GM23338 (cell line): ENCODE measurements around the gene DYNLT5. TPM values are rescaled to one million over a fixed set of nuclear protein-coding genes. Genes with fewer than 3 reads are reported as not detected.

Experiments used
- ATAC-seq: fragments of 200-7000 bp; cut with Tn5 transposase; 3 replicates; pipeline ENCODE4 v1.9.1; 2020
- DNase-seq: peaks from one replicate; pipeline ENCODE4 v3.0.0-alpha.2; 2015; ENCODE audit warnings: low spot score
- H2AFZ ChIP-seq: fragments of 200-600 bp; sonication (generic); 2 replicates; pipeline ENCODE4 v1.8.0; 2016; ENCODE audit warnings: antibody characterized with exemption, mild to moderate bottlenecking, moderate library complexity
- H3F3A ChIP-seq: fragments of 200-600 bp; sonication (generic); replicated peaks from 2 replicates; pipeline ENCODE4 v1.8.0; 2017; ENCODE audit warnings: antibody characterized with exemption, mixed run types, low read depth
- H3K27ac ChIP-seq: fragments of 200-600 bp; sonication (generic); 2 replicates; pipeline ENCODE4 v1.6.1; 2016; ENCODE audit warnings: low read depth
- H3K27me3 ChIP-seq: fragments of 200-600 bp; sonication (generic); 2 replicates; pipeline ENCODE4 v1.8.0; 2016; ENCODE audit warnings: mild to moderate bottlenecking, mixed run types, moderate library complexity; ENCODE audit not compliant: insufficient read depth
- H3K36me3 ChIP-seq: fragments of 200-600 bp; sonication (generic); 2 replicates; pipeline ENCODE4 v1.8.0; 2016; ENCODE audit warnings: mild to moderate bottlenecking; ENCODE audit not compliant: insufficient read depth
- H3K4me1 ChIP-seq: fragments of 200-600 bp; sonication (generic); 2 replicates; pipeline ENCODE4 v1.8.0; 2016; ENCODE audit warnings: mild to moderate bottlenecking, moderate library complexity; ENCODE audit not compliant: insufficient read depth
- H3K4me2 ChIP-seq: fragments of 200-600 bp; sonication (generic); 2 replicates; pipeline ENCODE4 v1.7.1; 2017; ENCODE audit warnings: mixed run types
- H3K4me3 ChIP-seq: fragments of 200-600 bp; sonication (generic); 2 replicates; pipeline ENCODE4 v1.6.1; 2016; ENCODE audit warnings: mixed run types
- H3K79me2 ChIP-seq: fragments of 200-600 bp; sonication (generic); replicated peaks from 2 replicates; pipeline ENCODE4 v1.8.0; 2017; ENCODE audit warnings: mild to moderate bottlenecking; ENCODE audit not compliant: insufficient read depth
- H3K9me2 ChIP-seq: fragments of 200-600 bp; sonication (generic); 2 replicates; pipeline ENCODE4 v1.8.0; 2017; ENCODE audit not compliant: insufficient read depth
- H4K20me1 ChIP-seq: fragments of 200-600 bp; sonication (generic); replicated peaks from 2 replicates; pipeline ENCODE4 v1.8.0; 2017; ENCODE audit warnings: mild to moderate bottlenecking; ENCODE audit not compliant: insufficient read depth
- H3K27ac Mint-ChIP-seq: 2 replicates; pipeline ENCODE4 v1.8.0; 2020; ENCODE audit warnings: inconsistent platforms, mild to moderate bottlenecking, moderate library complexity, mixed read lengths
- H3K27me3 Mint-ChIP-seq: 3 replicates; pipeline ENCODE4 v1.8.0; 2022; ENCODE audit warnings: low read depth, mild to moderate bottlenecking, moderate library complexity, mixed read lengths, inconsistent platforms; ENCODE audit not compliant: insufficient read depth, poor library complexity
- H3K36me3 Mint-ChIP-seq: 3 replicates; pipeline ENCODE4 v1.8.0; 2021; ENCODE audit warnings: low read depth, mild to moderate bottlenecking, inconsistent platforms, moderate library complexity, mixed read lengths
- H3K4me1 Mint-ChIP-seq: 3 replicates; pipeline ENCODE4 v1.8.0; 2020; ENCODE audit warnings: mild to moderate bottlenecking, inconsistent platforms, mixed read lengths
- H3K4me3 Mint-ChIP-seq: 3 replicates; pipeline ENCODE4 v1.8.0; 2021; ENCODE audit warnings: moderate library complexity, mild to moderate bottlenecking, inconsistent platforms, mixed read lengths
- H3K9me3 Mint-ChIP-seq: 3 replicates; pipeline ENCODE4 v1.8.0; 2020; ENCODE audit warnings: moderate library complexity, mild to moderate bottlenecking, inconsistent platforms, mixed read lengths
- CREB1 ChIP-seq: fragments of 250-450 bp; sonication (Bioruptor Pico); IDR thresholded peaks from 2 replicates; pipeline ENCODE4 v1.5.0; 2020; ENCODE audit warnings: low read depth, mild to moderate bottlenecking, moderate library complexity
- CTCF ChIP-seq, 2 experiments: fragments of 200-600 bp in 1 of 2; sonication (generic) in 1 of 2; conservative IDR thresholded peaks; 2 replicates each; pipeline versions ENCODE4 v1.5.1 to v1.6.1; 2016 to 2017; ENCODE audit warnings: antibody characterized with exemption in 2 of 2, low read depth in 2 of 2, mild to moderate bottlenecking in 2 of 2, moderate library complexity in 1 of 2
- ETS1 ChIP-seq: IDR thresholded peaks from 2 replicates; pipeline ENCODE4 v1.6.1; 2016; ENCODE audit warnings: antibody characterized with exemption
- EZH2 ChIP-seq: fragments of 200-600 bp; sonication (generic); IDR thresholded peaks from one replicate; pipeline ENCODE4 v1.8.0; 2017; ENCODE audit warnings: antibody characterized with exemption, mild to moderate bottlenecking, low read depth; ENCODE audit not compliant: unreplicated experiment
- EZH2phosphoT487 ChIP-seq: fragments of 200-600 bp; sonication (generic); IDR thresholded peaks from one replicate; pipeline ENCODE4 v1.8.1; 2018; ENCODE audit warnings: antibody characterized with exemption; ENCODE audit not compliant: unreplicated experiment
- JUNB ChIP-seq: IDR thresholded peaks from one replicate; pipeline ENCODE4 v1.6.1; 2016; ENCODE audit warnings: antibody characterized with exemption; ENCODE audit not compliant: unreplicated experiment
- NANOG ChIP-seq: IDR thresholded peaks from 2 replicates; pipeline ENCODE4 v1.6.1; 2016; ENCODE audit warnings: antibody characterized with exemption, borderline replicate concordance
- POLR2AphosphoS5 ChIP-seq: IDR thresholded peaks from 2 replicates; pipeline ENCODE4 v1.6.1; 2016; ENCODE audit warnings: antibody characterized with exemption, low read depth
- REST ChIP-seq: IDR thresholded peaks from one replicate; pipeline ENCODE4 v1.6.1; 2018; ENCODE audit warnings: antibody characterized with exemption; ENCODE audit not compliant: unreplicated experiment
- STAT1 ChIP-seq: IDR thresholded peaks from one replicate; pipeline ENCODE4 v1.6.1; 2016; ENCODE audit warnings: antibody characterized with exemption; ENCODE audit not compliant: unreplicated experiment
- ZNF114 ChIP-seq: fragments of 250-450 bp; sonication (Bioruptor Pico); IDR thresholded peaks from 2 replicates; pipeline ENCODE4 v1.5.0; 2020; ENCODE audit warnings: mild to moderate bottlenecking, moderate library complexity
- ZNF331 ChIP-seq: fragments of 250-450 bp; sonication (Bioruptor Pico); IDR thresholded peaks from 2 replicates; pipeline ENCODE4 v1.5.0; 2020; ENCODE audit warnings: low read depth, mild to moderate bottlenecking, moderate library complexity
- ZNF462 ChIP-seq: fragments of 250-450 bp; sonication (Bioruptor Pico); IDR thresholded peaks from 2 replicates; pipeline ENCODE4 v1.5.0; 2020; ENCODE audit warnings: mild to moderate bottlenecking, moderate library complexity
- polyA plus RNA-seq: library from polyadenylated mRNA; unstranded; fragments of >200 nt; fragmentation: Nextera tagmentation; extraction: Ambion mirVana; gene quantifications from 2 replicates; pipeline ENCODE4 v1.2.1, GENCODE V29; 2016
- total RNA-seq: library from RNA; depleted of rRNA; stranded (reverse); fragments of >200 nt; shearing (Covaris generic); gene quantifications from 2 replicates; pipeline ENCODE4 v1.2.3, GENCODE V29; 2014

The DYNLT5 gene
- total and polyA plus RNA-seq, 2 experiments from 2014 or later: 0.95 to 2.8 TPM

- H3K4me1 Mint-ChIP-seq: no peaks in the 10 kb centered on the region
These were observed 8.2 kb downstream of the DYNLT5 start for GRCh38 chr1:66760506-66760905.

More at GRCh38 chr1:66760506-66760905, 8.2 kb downstream of the DYNLT5 start:
- Mint-ChIP-seq H3K36me3 (no peaks in the 10 kb centered on the region), H3K9me3 (no peaks in the 10 kb centered on the region), H3K4me3 (no peak overlapping the region), H3K27ac (no peak overlapping the region), H3K27me3 (peaks cover 3% of the 10 kb centered on the region)
- Histone ChIP-seq H3K4me2 (no peak overlapping the region), H3K4me1 (no peaks in the 10 kb centered on the region), H3K27ac (no peak overlapping the region), H4K20me1 (no peaks in the 10 kb centered on the region), H3K4me3 (no peak overlapping the region), H3F3A (no peaks in the 10 kb centered on the region), H3K27me3 (no peaks in the 10 kb centered on the region), H2AFZ (no peak overlapping the region), H3K9me2 (no peaks in the 10 kb centered on the region), H3K79me2 (no peaks in the 10 kb centered on the region), H3K36me3 (no peaks in the 10 kb centered on the region)
- ATAC-seq: no peak
- TF ChIP-seq ZNF462: no peak
- no peak for TF ChIP-seq EZH2
- TF ChIP-seq ZNF114: no peak
- no peak for TF ChIP-seq CTCF (conservative IDR thresholded peaks at IDR 0.05; ENCODE audit: low read depth in 2 of 2)
- TF ChIP-seq STAT1: no peak
- no peak for TF ChIP-seq REST
- no peak for TF ChIP-seq NANOG
- TF ChIP-seq POLR2AphosphoS5: no peak
- no peak for TF ChIP-seq EZH2phosphoT487
- no peak for TF ChIP-seq ETS1
- no peak for TF ChIP-seq ZNF331 (CRISPR knock-in tag)
- TF ChIP-seq JUNB: no peak
- no peak for TF ChIP-seq CREB1
- no peak for DNase-seq
